PC-3 (cell line): Measurements from ENCODE around the gene CSF1. TPM values are rescaled to one million over a fixed set of nuclear protein-coding genes. Genes with fewer than 3 reads are reported as not detected.

Experiments used
- ATAC-seq: fragments of 200-7000 bp; cut with Tn5 transposase; 2 replicates; pipeline ENCODE4 v1.9.1; 2020; ENCODE audit warnings: mild to moderate bottlenecking, moderate library complexity
- BruUV-seq: library from RNA; stranded (reverse); fragments of 400-500 nt; replicated peaks from 2 replicates; lab custom pipeline; 2021; lab: Mats Ljungman, UMichigan
- CTCF ChIA-PET: fragments of 300-600 bp; sonication (Branson Sonifier 250); formaldehyde crosslinking; loops from one replicate; lab custom pipeline; 2022; ENCODE audit warnings: antibody characterized with exemption; lab: Charles Lee
- POLR2A ChIA-PET: fragments of 300-600 bp; sonication (Branson Sonifier 250); formaldehyde crosslinking; loops from one replicate; lab custom pipeline; 2022; ENCODE audit warnings: antibody characterized with exemption; ENCODE audit not compliant: unreplicated experiment; lab: Charles Lee
- DNase-seq: peaks from one replicate; pipeline ENCODE4 v3.0.0-alpha.2; 2015
- H2AFZ ChIP-seq: fragments of 300-600 bp; sonication (generic); 2 replicates; pipeline ENCODE4 v1.6.0; 2016; ENCODE audit warnings: antibody characterized with exemption, low read length
- H3F3A ChIP-seq: fragments of 300-600 bp; sonication (generic); one replicate; pipeline ENCODE4 v1.6.0; 2017; ENCODE audit warnings: antibody characterized with exemption, low read length, control low read depth, mild to moderate bottlenecking; ENCODE audit not compliant: unreplicated experiment
- H3K27ac ChIP-seq: fragments of 300-600 bp; sonication (generic); 2 replicates; pipeline ENCODE4 v1.5.1; 2016; ENCODE audit warnings: mild to moderate bottlenecking, low read length
- H3K27me3 ChIP-seq: fragments of 300-600 bp; sonication (generic); 2 replicates; pipeline ENCODE4 v1.6.1; 2016; ENCODE audit warnings: low read length, mixed read lengths
- H3K36me3 ChIP-seq: fragments of 300-600 bp; sonication (generic); 2 replicates; pipeline ENCODE4 v1.6.1; 2016; ENCODE audit warnings: low read depth, mixed run types, low read length, mixed read lengths
- H3K4me1 ChIP-seq: fragments of 300-600 bp; sonication (generic); 2 replicates; pipeline ENCODE4 v1.5.1; 2016; ENCODE audit warnings: low read length; ENCODE audit not compliant: insufficient read depth
- H3K4me2 ChIP-seq: fragments of 300-600 bp; sonication (generic); 2 replicates; pipeline ENCODE4 v1.6.0; 2016; ENCODE audit warnings: low read length
- H3K4me3 ChIP-seq: fragments of 300-600 bp; sonication (generic); 2 replicates; pipeline ENCODE4 v1.5.1; 2016; ENCODE audit warnings: mild to moderate bottlenecking, low read length, mixed read lengths
- H3K79me2 ChIP-seq: fragments of 300-600 bp; sonication (generic); 2 replicates; pipeline ENCODE4 v1.6.1; 2017; ENCODE audit warnings: low read length, mixed read lengths
- H3K9ac ChIP-seq: fragments of 300-600 bp; sonication (generic); 2 replicates; pipeline ENCODE4 v1.6.0; 2016; ENCODE audit warnings: mild to moderate bottlenecking, low read length
- H3K9me2 ChIP-seq: fragments of 300-600 bp; sonication (generic); replicated peaks from 2 replicates; pipeline ENCODE4 v1.6.1; 2016; ENCODE audit warnings: mixed run types, low read length, mixed read lengths
- H3K9me3 ChIP-seq: fragments of 300-600 bp; sonication (generic); 2 replicates; pipeline ENCODE4 v1.6.1; 2016; ENCODE audit warnings: low read length, mixed read lengths
- H4K20me1 ChIP-seq: fragments of 300-600 bp; sonication (generic); 2 replicates; pipeline ENCODE4 v1.6.1; 2016; ENCODE audit warnings: low read length, mixed read lengths
- CTCF ChIP-seq: fragments of 300-600 bp; sonication (generic); conservative IDR thresholded peaks from 2 replicates; pipeline ENCODE4 v1.5.1; 2017; ENCODE audit warnings: antibody characterized with exemption, low read depth, mild to moderate bottlenecking, low read length
- EZH2 ChIP-seq: fragments of 300-600 bp; sonication (generic); IDR thresholded peaks from one replicate; pipeline ENCODE4 v1.6.1; 2017; ENCODE audit warnings: antibody characterized with exemption, mild to moderate bottlenecking, low read length; ENCODE audit not compliant: unreplicated experiment
- EZH2phosphoT487 ChIP-seq: fragments of 300-600 bp; sonication (generic); IDR thresholded peaks from 2 replicates; pipeline ENCODE4 v1.6.1; 2018; ENCODE audit warnings: mild to moderate bottlenecking, antibody characterized with exemption, low read length, borderline replicate concordance
- intact Hi-C: fragments of 100-400 bp; cut with micrococcal nuclease; formaldehyde crosslinking; loops from 2 replicates; pipeline ENCODE4 v1.9.0; 2023
- total RNA-seq: library from RNA; depleted of rRNA; stranded (reverse); fragments of >200 nt; gene quantifications from 2 replicates; pipeline ENCODE4 v1.2.3, GENCODE V29; 2014

The CSF1 gene
- total RNA-seq, 1 experiment from 2014 or later, result 2.0 TPM

- Histone ChIP-seq H3K27me3 (no peaks in the 10 kb centered on the region), H3K9me3 (no peaks in the 10 kb centered on the region), H3K36me3 (no peaks in the 10 kb centered on the region; the same call in 1 of the 2 replicates), H3K9ac (no peak overlapping the region), H3K4me3 (no peak overlapping the region), H3K79me2 (peaks cover 7% of the 10 kb centered on the region; the same call in 1 of the 2 replicates), H2AFZ (no peak overlapping the region), H4K20me1 (no peaks in the 10 kb centered on the region), H3K27ac (no peak overlapping the region), H3K4me2 (no peak overlapping the region), H3K9me2 (no peaks in the 10 kb centered on the region), H3K4me1 (peaks cover 12% of the 10 kb centered on the region; the same call in 1 of the 2 replicates), H3F3A (no peaks in the 10 kb centered on the region)
- no TSS peak for BruUV-seq
- intact Hi-C loops, result loop anchor here (5.0 kb wide), 1 partner anchor 68 kb away; the partner anchor contains the start of gene AHCYL1
- DNase-seq (no peak), ATAC-seq (no peak)
- ChIA-PET POLR2A (no interaction called here), CTCF (no interaction called here)
- no peak for TF ChIP-seq CTCF
- TF ChIP-seq EZH2phosphoT487, result no peak
- no peak for TF ChIP-seq EZH2
These were observed 4.1 kb downstream of the CSF1 start for GRCh38 chr1:109914587-109915240.

- ATAC-seq, result no peak
- ChIA-PET POLR2A (no interaction called here), CTCF (no interaction called here)
- TF ChIP-seq CTCF, result no peak
- intact Hi-C loops, result no loop called here
- Histone ChIP-seq H3F3A (no peaks in the 10 kb centered on the region), H3K27ac (no peak overlapping the region), H3K36me3 (no peaks in the 10 kb centered on the region; the same call in 1 of the 2 replicates), H3K4me1 (no peaks in the 10 kb centered on the region), H3K79me2 (no peaks in the 10 kb centered on the region), H3K9me3 (no peaks in the 10 kb centered on the region), H3K4me2 (no peak overlapping the region), H3K9me2 (no peaks in the 10 kb centered on the region), H3K9ac (no peak overlapping the region), H3K4me3 (no peak overlapping the region), H4K20me1 (no peaks in the 10 kb centered on the region), H3K27me3 (no peaks in the 10 kb centered on the region), H2AFZ (no peak overlapping the region)
- DNase-seq, result no peak
- no TSS peak for BruUV-seq
These were observed 6.6 kb downstream of the CSF1 start for GRCh38 chr1:109917051-109917767.
